AG09309 (cell line): ENCODE results near the gene B4GALT2.
A peak's percentile ranks its signal among the peaks of the same experiment; 100 is the strongest.

ENCODE experiments used
- DNase-seq: peaks from one replicate; pipeline ENCODE4 v3.0.0-alpha.2; 2010; ENCODE audit warnings: low read depth
- H3K4me3 ChIP-seq: 2 replicates; pipeline ENCODE4 v1.5.1; 2011; ENCODE audit warnings: mild to moderate bottlenecking, low read depth, low read length, moderate library complexity; ENCODE audit not compliant: control insufficient read depth
- TF ChIP-seq, protein P1 (sequence below): IDR thresholded peaks from 2 replicates; pipeline ENCODE4 v1.5.1; 2011; ENCODE audit warnings: mild to moderate bottlenecking, low read depth, low read length, inconsistent platforms; ENCODE audit not compliant: insufficient read depth, control insufficient read depth; ENCODE audit errors: missing control alignments

Gene B4GALT2

DNA sequence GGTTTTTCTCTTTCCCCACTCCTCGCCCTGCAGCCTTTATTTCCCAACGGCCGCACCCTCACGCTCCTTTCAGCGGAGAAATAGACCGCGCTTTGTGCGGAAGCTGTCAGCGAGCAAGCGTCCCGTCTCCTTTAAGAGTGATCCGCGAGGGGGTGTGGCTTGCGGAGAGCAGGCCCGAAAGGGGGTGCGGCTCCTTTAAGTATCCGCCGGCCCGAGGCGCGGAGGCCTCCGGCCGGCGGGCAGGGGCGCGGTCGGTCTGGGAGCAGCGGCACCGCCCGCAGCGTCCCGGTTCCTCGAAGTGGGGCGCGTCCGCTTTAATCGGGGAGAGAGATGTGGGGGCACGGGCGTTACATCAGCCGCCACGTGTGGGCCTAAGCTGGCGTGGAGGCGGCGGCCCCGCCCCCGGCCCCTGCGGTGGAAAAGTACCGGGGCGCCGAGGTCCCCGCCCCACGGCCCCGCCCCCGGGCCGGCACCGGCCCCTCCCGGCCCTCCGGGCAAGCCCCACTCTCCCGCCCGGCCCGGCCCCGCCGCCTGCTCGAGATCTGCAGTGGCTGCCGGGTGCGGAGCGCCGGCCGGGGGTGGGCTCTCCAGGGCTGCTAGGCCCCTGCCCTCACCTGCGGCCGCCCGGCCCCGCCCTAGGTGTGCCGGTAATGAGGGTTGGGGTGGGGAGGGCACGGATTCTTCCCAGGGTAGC lies 51.0 kb downstream of the B4GALT2 start:
- TF ChIP-seq, protein P1, sequence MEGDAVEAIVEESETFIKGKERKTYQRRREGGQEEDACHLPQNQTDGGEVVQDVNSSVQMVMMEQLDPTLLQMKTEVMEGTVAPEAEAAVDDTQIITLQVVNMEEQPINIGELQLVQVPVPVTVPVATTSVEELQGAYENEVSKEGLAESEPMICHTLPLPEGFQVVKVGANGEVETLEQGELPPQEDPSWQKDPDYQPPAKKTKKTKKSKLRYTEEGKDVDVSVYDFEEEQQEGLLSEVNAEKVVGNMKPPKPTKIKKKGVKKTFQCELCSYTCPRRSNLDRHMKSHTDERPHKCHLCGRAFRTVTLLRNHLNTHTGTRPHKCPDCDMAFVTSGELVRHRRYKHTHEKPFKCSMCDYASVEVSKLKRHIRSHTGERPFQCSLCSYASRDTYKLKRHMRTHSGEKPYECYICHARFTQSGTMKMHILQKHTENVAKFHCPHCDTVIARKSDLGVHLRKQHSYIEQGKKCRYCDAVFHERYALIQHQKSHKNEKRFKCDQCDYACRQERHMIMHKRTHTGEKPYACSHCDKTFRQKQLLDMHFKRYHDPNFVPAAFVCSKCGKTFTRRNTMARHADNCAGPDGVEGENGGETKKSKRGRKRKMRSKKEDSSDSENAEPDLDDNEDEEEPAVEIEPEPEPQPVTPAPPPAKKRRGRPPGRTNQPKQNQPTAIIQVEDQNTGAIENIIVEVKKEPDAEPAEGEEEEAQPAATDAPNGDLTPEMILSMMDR: no peak
- DNase-seq: no peak
- H3K4me3 ChIP-seq: peak overlapping the region; percentile 95

DNA sequence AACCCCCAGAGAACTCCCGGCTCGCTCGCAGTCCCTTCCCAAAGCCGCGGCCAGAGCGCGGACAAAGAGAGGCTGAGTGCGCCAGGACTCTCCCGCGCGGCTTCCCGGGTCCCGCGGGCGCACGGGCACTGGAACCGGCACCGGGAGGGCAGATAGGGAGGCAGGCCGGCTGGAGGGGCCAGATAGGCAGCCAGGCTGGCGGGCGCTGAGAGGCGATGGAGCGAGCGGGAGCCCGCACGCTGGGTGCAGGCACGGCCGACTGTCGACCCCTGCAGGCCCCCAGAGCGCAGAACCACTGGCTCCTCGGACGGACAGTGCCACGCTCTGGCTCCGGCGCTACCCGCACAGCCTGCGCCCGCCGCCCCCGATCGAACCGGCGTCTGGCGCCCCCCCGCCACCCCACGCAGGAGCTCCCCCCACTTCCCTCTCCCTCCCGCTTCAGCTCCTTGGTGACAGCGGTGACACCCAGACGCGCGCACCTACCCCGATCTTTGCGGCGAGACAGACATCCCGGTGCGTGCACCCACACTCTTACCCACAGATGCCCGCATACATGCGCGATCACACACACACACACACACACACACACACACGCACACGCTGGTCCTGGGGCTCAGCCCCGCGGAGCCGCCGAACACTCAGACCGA lies 51.7 kb downstream of the B4GALT2 start:
- peak overlapping the region; percentile 95 for H3K4me3 ChIP-seq
- TF ChIP-seq, protein P1: peak; percentile 7
- DNase-seq: no peak

DNA sequence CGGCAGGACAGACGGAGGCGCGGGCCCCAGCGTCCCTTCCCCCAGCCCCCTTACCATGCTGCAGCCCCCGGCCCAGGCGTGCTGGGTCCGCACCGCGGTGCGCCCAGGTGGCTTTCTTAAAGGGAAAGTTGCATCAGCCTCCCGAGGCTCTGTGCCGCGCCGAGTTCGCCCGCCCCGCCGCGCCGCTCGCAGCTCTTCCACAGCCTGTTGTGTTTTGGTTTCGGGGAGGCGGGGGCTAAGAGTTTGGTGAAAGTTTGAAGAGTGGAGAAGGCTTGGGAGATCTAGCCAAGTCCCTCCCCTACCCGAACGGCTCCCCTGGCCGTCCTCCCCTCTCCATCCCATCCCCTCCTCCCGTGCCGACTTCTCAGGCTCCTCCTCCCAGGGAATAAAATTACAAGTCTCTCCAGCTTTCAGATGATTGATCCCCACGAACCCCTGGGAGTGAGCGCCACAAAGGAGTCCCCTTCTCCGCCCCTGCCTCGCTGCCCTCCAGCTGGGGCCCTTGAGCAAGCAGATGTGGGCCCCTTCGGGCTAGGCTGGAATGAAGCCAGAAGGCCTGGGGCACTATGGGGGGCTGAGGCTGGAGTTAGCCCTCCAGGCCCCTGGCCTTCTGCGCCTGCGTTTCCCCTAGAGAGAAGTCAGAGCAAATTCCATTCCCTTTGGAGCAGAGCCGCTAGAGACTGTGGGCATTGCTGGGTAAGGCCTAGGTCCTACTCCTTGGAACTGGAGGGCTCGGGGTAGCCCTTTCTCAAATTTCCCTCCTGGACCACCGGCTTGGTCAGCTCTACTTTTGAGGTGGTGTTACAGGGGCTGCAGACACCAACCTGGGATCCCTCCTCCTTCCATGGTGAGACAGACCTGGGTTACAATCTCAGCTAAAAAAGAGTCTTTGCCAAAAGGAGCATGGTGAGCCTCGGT lies 52.5 kb downstream of the B4GALT2 start, which contains the start of gene SLC6A9:
SLC6A9 (minus strand) TSS at position 211 of the 918 bp plus-strand sequence. CDS start 7,185 bp downstream, outside the sequence.
- peak within 1 kb of the TSS; percentile 95 for H3K4me3 ChIP-seq
- DNase-seq: no peak
- TF ChIP-seq, protein P1: no peak

DNA sequence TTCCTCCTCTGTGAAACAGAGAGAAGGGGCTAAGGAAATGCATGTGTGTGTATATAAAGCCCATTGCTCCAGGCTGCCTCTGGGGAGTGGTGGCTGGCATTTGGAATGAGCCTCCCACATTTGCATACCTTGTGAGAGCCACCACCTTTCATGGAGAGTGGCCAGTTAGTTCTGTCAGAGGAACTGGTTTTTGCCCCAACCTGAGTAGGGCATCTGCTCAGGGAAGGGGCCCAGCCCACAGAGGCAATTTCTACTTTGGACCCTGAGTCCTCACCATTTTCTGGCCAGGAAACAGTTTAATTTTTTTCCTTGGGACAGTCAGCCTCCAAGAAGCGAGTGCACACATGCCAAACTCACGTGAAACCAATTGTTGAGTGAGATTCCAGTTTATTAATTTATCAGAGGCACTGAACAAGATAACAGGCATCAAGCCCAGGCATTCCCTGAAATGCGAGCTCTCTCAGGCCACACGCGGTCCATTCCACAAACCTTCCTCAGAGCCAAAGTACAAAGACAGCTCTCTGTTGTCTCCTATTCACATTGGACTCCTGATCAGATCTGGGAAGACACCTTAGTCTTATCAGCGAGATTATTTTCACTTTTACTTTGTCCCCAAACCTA lies 53.3 kb downstream of the B4GALT2 start:
- H3K4me3 ChIP-seq: no peak overlapping the region
- no peak for DNase-seq
- TF ChIP-seq, protein P1: no peak

DNA sequence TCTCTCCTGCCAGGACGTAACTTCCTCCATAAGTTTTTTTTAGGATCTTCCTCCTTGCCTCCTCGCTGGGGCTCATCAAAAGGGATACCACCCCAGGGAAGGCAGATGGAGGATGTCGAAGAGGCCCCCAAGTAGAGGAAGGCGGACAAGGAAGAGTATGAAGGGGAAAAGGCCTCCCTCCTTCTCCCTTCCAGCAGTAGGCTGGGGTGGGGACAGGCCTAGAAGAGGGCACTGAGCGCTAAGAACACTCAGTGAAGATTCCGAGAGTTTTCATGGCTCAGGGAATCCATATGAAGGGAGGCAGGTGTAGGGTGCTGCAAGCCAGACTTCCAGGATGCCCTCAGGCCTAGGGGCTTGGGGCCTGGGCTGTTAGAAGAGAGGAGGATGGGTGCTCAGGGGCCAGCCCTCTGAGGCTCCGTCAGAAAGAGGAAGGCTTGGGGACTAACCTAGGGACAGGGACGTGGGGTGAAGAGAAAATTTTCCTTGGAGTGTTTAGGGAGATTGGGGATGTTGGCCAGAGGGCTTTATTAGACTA lies 54.1 kb downstream of the B4GALT2 start:
- no peak overlapping the region for H3K4me3 ChIP-seq
- no peak for DNase-seq
- TF ChIP-seq, protein P1: no peak

DNA sequence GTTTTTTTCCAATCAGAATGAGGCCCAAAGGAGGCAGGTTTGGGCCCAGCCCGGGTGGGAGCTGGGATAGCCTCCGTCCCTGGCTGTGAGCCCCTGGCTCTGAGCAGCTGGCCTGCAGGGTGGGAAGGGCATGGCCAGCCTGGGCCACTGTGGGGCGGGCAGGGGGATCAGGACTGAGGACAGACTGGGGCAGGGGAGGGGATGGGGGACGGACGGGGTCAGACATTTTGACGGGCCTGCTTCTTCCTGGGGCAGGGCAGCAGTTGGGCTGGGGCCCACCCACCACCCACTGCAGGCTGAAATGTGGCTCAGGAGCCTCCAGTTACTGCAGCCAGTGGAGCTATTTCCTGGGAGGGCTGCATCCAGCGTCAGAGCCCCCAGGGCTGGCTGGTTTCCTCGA lies 54.7 kb downstream of the B4GALT2 start:
- DNase-seq: no peak
- no peak overlapping the region for H3K4me3 ChIP-seq
- TF ChIP-seq, protein P1: no peak
